Islet precursor cell (in vitro differentiated cells): ENCODE results near the gene SDS.

Experiments used
- DNase-seq: peaks from one replicate; pipeline ENCODE4 v3.0.0-alpha.2; 2018

Gene SDS

GRCh38 chr12:113424915-113425823 lies 21.5 kb upstream of the SDS start:
- peak; percentile 89 for DNase-seq

GRCh38 chr12:113424456-113424855 lies 20.8 kb upstream of the SDS start:
- no peak for DNase-seq

GRCh38 chr12:113422886-113423669 lies 19.4 kb upstream of the SDS start:
- no peak for DNase-seq

GRCh38 chr12:113422030-113422885 lies 18.6 kb upstream of the SDS start, which contains the start of gene SDSL:
Gene SDSL (plus strand): TSS chr12:113422380. CDS start chr12:113427983, 5,603 bp downstream.
- DNase-seq, result peak; percentile 98

- no peak for DNase-seq
Measured at GRCh38 chr12:113420996-113421595, 17.4 kb upstream of the SDS start.

GRCh38 chr12:113418213-113418879 lies 14.7 kb upstream of the SDS start:
- no peak for DNase-seq

GRCh38 chr12:113416091-113416754 lies 12.5 kb upstream of the SDS start:
- no peak for DNase-seq

- DNase-seq, result no peak
Measured at GRCh38 chr12:113414519-113415038, 10.9 kb upstream of the SDS start.

- no peak for DNase-seq
Measured at GRCh38 chr12:113413488-113413939, 9.8 kb upstream of the SDS start.

- DNase-seq, result no peak
Measured at GRCh38 chr12:113409462-113410124, 5.9 kb upstream of the SDS start.

GRCh38 chr12:113408756-113409298 lies 5.1 kb upstream of the SDS start:
- DNase-seq, result no peak

- no peak for DNase-seq
Measured at GRCh38 chr12:113407931-113408600, 4.4 kb upstream of the SDS start.

GRCh38 chr12:113405694-113406093 lies 2.0 kb upstream of the SDS start:
- no peak for DNase-seq

- no peak for DNase-seq
Measured at GRCh38 chr12:113402586-113403260, 964 bp downstream of the SDS start.

GRCh38 chr12:113401066-113402000 lies 2.4 kb downstream of the SDS start:
- no peak for DNase-seq

- DNase-seq, result no peak
Measured at GRCh38 chr12:113400362-113400761, 3.3 kb downstream of the SDS start.

GRCh38 chr12:113399490-113399889 lies 4.2 kb downstream of the SDS start:
- no peak for DNase-seq
